Measurements from ENCODE around the gene ZNF253.
A peak's percentile ranks its signal among the peaks of the same experiment; 100 is the strongest.
"Not testable (repeated sequence)": the region's sequence is repeated elsewhere in the genome, so short reads cannot be mapped to it uniquely, and the experiment has no call there.

Gene ZNF253

DNA sequence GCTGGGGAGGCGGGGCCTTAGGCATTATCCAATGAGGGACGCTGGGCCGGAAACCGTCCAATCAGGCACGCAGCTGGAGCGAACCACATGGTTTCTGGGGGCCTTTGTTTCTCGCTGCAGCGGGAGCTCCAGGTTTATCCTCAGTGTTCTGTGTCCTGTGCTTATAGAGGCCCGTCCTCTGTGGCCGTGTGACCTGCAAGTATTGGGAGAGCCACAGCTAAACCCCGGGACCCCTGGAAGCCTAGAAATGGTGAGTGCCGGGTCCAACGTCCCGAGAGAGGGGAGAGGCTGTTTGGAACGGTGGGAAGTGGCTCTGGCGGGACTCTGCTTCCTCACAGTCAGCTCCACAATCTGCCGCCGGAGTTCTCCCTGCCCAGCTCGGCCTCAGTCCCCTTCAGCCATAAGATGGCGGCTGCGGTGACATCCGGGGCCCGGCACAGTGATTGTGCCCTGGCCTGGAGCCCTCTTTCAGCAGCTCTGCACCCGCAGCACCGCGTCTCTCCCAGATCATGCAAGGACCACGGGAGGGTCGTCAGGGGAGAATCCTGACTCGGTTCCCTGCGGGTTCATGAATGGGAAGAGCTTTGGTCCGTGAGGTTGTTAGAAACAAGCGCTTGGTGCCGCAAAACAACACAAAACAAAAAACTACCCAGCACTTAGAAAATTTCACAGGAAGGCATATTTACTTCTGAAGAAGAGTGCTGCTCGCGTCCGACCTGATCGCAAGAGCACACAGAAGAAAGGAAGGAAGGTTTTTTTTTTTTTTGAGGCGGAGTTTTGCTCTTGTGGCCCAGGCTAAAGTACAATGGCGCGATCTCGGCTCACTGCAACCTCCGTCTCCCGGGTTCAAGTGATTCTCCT lies at the start of gene ZNF253:
Gene ZNF253, plus strand, starts transcription at position 133 of the 861 bp plus-strand sequence. Its CDS starts 115 bp downstream, at position 248.
- no peak for TF ChIP-seq CTCF (IDR thresholded peaks at IDR 0.05)

GRCh38 chr19:19816679-19817078 lies 49.0 kb upstream of the ZNF253 start:
- no peak for TF ChIP-seq CTCF (IDR thresholded peaks at IDR 0.05)
- Histone ChIP-seq H3K27me3 (no peaks in the 10 kb centered on the region), H3K4me1 (ENCODE audit: control insufficient read depth in 1 of 2, insufficient read depth in 1 of 2, low read depth in 1 of 2, low read length in 1 of 2) (peaks cover 5 to 9% of the 10 kb centered on the region in 2 experiments), H3K27ac (no peak overlapping the region), H3K36me3 (no peaks in the 10 kb centered on the region), H3K9me3 (no peaks in the 10 kb centered on the region), H3K4me3 (ENCODE audit: low read depth in 1 of 2, low read length in 1 of 2) (no peak overlapping the region)

More for the DNA sequence above, at the start of gene ZNF253:
- Histone ChIP-seq H3K27me3 (peaks cover 2% of the 10 kb centered on the region), H3K4me3 (ENCODE audit: low read depth in 1 of 2, low read length in 1 of 2) (peak within 1 kb of the TSS; percentile 76 to 89), H3K4me1 (ENCODE audit: control insufficient read depth in 1 of 2, insufficient read depth in 1 of 2, low read depth in 1 of 2, low read length in 1 of 2) (peaks cover 10 to 12% of the 10 kb centered on the region in 2 experiments), H3K36me3 (no peaks in the 10 kb centered on the region), H3K27ac (peak within 1 kb of the TSS; percentile 86), H3K9me3 (no peaks in the 10 kb centered on the region)

GRCh38 chr19:19817357-19817756 lies 48.3 kb upstream of the ZNF253 start:
- Histone ChIP-seq H3K36me3 (no peaks in the 10 kb centered on the region), H3K27me3 (no peaks in the 10 kb centered on the region), H3K4me3 (ENCODE audit: low read depth in 1 of 2, low read length in 1 of 2) (no peak overlapping the region), H3K4me1 (ENCODE audit: control insufficient read depth in 1 of 2, insufficient read depth in 1 of 2, low read depth in 1 of 2, low read length in 1 of 2) (peaks cover 10 to 14% of the 10 kb centered on the region in 2 experiments), H3K9me3 (no peaks in the 10 kb centered on the region), H3K27ac (no peak overlapping the region)
- TF ChIP-seq CTCF (IDR thresholded peaks at IDR 0.05), result no peak

GRCh38 chr19:19820774-19821320 lies 44.8 kb upstream of the ZNF253 start:
- peak overlapping the region; percentile 71 to 89 for H3K4me3 ChIP-seq (ENCODE audit: low read depth in 1 of 2, low read length in 1 of 2)
- no peaks in the 10 kb centered on the region for H3K27me3 ChIP-seq
- peaks cover 10 to 14% of the 10 kb centered on the region in 2 experiments for H3K4me1 ChIP-seq (ENCODE audit: control insufficient read depth in 1 of 2, insufficient read depth in 1 of 2, low read depth in 1 of 2, low read length in 1 of 2)
- no peak for TF ChIP-seq CTCF (IDR thresholded peaks at IDR 0.05)
- peak overlapping the region; percentile 95 for H3K27ac ChIP-seq
- peaks cover 4% of the 10 kb centered on the region for H3K9me3 ChIP-seq
- H3K36me3 ChIP-seq, result no peaks in the 10 kb centered on the region

DNA sequence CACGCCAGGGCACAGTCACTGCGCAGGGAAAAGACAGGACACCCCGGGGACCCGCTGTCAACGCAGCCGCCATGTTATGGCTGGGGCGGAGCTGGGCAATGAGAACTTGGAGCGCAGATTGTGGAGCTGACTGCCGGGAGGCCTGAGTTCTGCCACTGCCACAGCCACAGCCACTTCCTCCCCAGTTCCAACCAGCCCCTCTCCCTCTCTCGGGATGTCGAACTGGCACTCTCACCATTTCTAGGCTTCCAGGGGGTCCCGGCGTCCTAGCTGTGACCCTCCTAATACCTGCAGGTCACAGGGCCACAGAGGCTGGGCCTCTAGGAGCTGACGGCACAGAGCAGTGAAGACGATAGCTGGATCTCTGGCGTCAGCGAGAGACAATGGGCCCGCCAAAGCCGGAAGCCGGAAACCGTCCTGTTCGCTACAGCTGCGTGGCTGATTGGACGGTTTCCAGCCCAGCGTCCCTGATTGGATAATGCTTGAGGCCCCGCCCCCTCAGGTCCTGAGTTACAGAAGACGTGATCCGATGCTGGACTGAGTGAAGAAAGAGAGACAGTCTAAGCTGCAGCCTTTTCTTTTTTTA lies 44.2 kb upstream of the ZNF253 start, which contains the start of gene ZNF506:
Gene ZNF506, minus strand, starts transcription at position 385 of the 586 bp plus-strand sequence. Its CDS starts 147 bp downstream, at position 238.
- Histone ChIP-seq H3K4me1 (ENCODE audit: control insufficient read depth in 1 of 2, insufficient read depth in 1 of 2, low read depth in 1 of 2, low read length in 1 of 2) (peaks cover 10 to 14% of the 10 kb centered on the region in 2 experiments), H3K9me3 (peaks cover 4% of the 10 kb centered on the region), H3K27me3 (no peaks in the 10 kb centered on the region), H3K36me3 (no peaks in the 10 kb centered on the region), H3K27ac (peak within 1 kb of the TSS; percentile 95), H3K4me3 (ENCODE audit: low read depth in 1 of 2, low read length in 1 of 2) (peak within 1 kb of the TSS; percentile 71 to 89)
- TF ChIP-seq CTCF (IDR thresholded peaks at IDR 0.05), result peak; percentile 6

GRCh38 chr19:19821976-19822375 lies 43.7 kb upstream of the ZNF253 start:
- peak overlapping the region; percentile 71 to 89 for H3K4me3 ChIP-seq (ENCODE audit: low read depth in 1 of 2, low read length in 1 of 2)
- H3K36me3 ChIP-seq, H3K9me3 ChIP-seq, H3K27me3 ChIP-seq: not testable (repeated sequence)
- H3K4me1 ChIP-seq (ENCODE audit: control insufficient read depth in 1 of 2, insufficient read depth in 1 of 2, low read depth in 1 of 2, low read length in 1 of 2), result peaks cover 10 to 14% of the 10 kb centered on the region in 2 experiments
- peak overlapping the region; percentile 95 for H3K27ac ChIP-seq

All from neutrophil (primary cell).